Endothelial cell of umbilical vein (primary cell): ENCODE measurements around the gene TPR.
"Not testable (repeated sequence)": the region's sequence is repeated elsewhere in the genome, so short reads cannot be mapped to it uniquely, and the experiment has no call there.

ENCODE experiments used
- EZH2 ChIP-seq: IDR thresholded peaks from 2 replicates; pipeline ENCODE4 v1.6.1; 2012; ENCODE audit warnings: borderline replicate concordance, low read depth, mild to moderate bottlenecking, moderate library complexity, low read length, inconsistent platforms; ENCODE audit not compliant: severe bottlenecking
- FOS ChIP-seq: IDR thresholded peaks from 2 replicates; pipeline ENCODE4 v1.6.1; 2011; ENCODE audit warnings: mild to moderate bottlenecking, low read length, moderate library complexity, borderline replicate concordance; ENCODE audit not compliant: insufficient read depth
- JUN ChIP-seq: IDR thresholded peaks from 2 replicates; pipeline ENCODE4 v1.6.1; 2011; ENCODE audit warnings: borderline replicate concordance, low read depth; ENCODE audit not compliant: insufficient read length, insufficient read depth
- MYC ChIP-seq: IDR thresholded peaks from one replicate; pipeline ENCODE4 v1.6.1; 2011; ENCODE audit warnings: mild to moderate bottlenecking, low read depth, low read length
- POLR2A ChIP-seq: IDR thresholded peaks from 2 replicates; pipeline ENCODE4 v1.6.1; 2012; ENCODE audit warnings: low read depth, mild to moderate bottlenecking, control low read depth, low read length
- POLR2AphosphoS5 ChIP-seq: IDR thresholded peaks from 2 replicates; pipeline ENCODE4 v1.6.1; 2012; ENCODE audit warnings: low read depth, mild to moderate bottlenecking, control low read depth, low read length, moderate library complexity; ENCODE audit not compliant: insufficient read depth
- TF ChIP-seq, protein P1 (sequence below), 2 donors: IDR thresholded peaks; 1 replicate in 1 of 2; 2 replicates in 1 of 2; pipeline ENCODE4 v1.5.1; 2011; ENCODE audit warnings: low read length in 2 of 2, mild to moderate bottlenecking in 2 of 2, moderate library complexity in 2 of 2, control low read depth in 1 of 2, inconsistent platforms in 1 of 2, low read depth in 1 of 2; ENCODE audit not compliant: insufficient read depth in 1 of 2; ENCODE audit errors: extremely low read depth in 1 of 2
- TF ChIP-seq, protein P2 (sequence below): IDR thresholded peaks from 2 replicates; pipeline ENCODE4 v1.6.1; 2011; ENCODE audit not compliant: insufficient read depth, insufficient read length

DNA sequence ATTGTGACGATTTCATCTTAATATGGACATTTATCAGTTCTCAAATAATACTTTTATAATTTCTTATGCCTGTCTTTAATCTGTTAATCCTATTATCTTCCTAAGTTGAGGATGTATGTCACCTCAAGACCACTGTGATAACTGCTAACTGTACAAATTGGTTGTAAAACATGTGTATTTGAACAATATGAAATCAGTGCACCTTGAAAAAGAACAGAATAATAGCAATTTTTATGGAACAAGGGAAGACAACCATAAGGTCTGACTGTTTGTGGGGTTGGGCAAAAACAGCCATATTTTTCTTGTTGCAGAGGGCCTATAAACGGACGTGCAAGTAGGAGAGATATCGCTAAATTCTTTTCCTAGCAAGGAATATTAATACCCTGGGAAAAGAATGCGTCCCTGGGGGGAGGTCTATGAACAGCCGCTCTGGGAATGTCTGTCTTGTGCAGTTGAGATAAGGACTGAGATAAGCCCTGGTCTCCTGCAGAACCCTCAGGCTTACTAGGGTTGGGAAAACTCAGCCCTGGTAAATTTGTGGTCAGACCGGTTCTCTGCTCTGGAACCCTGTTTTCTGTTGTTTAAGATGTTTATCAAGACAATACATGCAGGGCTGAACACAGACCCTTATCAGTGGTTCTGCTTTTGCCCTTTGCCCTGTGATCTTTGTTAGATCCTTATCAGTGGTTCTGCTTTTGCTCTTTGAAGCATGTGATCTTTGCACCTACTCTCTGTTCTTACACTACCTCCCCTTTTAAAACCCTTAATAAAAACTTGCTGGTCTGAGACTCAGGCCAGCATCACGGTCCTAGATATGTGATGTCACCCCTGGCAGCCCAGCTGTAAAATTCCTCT lies 27.0 kb downstream of the TPR start:
- TF ChIP-seq, protein P1, sequence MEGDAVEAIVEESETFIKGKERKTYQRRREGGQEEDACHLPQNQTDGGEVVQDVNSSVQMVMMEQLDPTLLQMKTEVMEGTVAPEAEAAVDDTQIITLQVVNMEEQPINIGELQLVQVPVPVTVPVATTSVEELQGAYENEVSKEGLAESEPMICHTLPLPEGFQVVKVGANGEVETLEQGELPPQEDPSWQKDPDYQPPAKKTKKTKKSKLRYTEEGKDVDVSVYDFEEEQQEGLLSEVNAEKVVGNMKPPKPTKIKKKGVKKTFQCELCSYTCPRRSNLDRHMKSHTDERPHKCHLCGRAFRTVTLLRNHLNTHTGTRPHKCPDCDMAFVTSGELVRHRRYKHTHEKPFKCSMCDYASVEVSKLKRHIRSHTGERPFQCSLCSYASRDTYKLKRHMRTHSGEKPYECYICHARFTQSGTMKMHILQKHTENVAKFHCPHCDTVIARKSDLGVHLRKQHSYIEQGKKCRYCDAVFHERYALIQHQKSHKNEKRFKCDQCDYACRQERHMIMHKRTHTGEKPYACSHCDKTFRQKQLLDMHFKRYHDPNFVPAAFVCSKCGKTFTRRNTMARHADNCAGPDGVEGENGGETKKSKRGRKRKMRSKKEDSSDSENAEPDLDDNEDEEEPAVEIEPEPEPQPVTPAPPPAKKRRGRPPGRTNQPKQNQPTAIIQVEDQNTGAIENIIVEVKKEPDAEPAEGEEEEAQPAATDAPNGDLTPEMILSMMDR (IDR thresholded peaks at IDR 0.05; ENCODE audit: extremely low read depth in 1 of 2, insufficient read depth in 1 of 2, low read depth in 1 of 2, low read length in 2 of 2) = not testable (repeated sequence)
- TF ChIP-seq POLR2A, EZH2, POLR2AphosphoS5, MYC, FOS, JUN: not testable (repeated sequence)
- TF ChIP-seq, protein P2, sequence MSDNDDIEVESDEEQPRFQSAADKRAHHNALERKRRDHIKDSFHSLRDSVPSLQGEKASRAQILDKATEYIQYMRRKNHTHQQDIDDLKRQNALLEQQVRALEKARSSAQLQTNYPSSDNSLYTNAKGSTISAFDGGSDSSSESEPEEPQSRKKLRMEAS = not testable (repeated sequence)
